ENCODE measurements around the gene NOL9. TPM values are rescaled to one million over a fixed set of nuclear protein-coding genes. Genes with fewer than 3 reads are reported as not detected.

NOL9 gene
- total and polyA plus RNA-seq, 9 of the 15 experiments (the other 6 are each of a cell fraction or from before 2014, with no cell fraction given): 5.6 to 76.5 (median 47.3) TPM

DNA sequence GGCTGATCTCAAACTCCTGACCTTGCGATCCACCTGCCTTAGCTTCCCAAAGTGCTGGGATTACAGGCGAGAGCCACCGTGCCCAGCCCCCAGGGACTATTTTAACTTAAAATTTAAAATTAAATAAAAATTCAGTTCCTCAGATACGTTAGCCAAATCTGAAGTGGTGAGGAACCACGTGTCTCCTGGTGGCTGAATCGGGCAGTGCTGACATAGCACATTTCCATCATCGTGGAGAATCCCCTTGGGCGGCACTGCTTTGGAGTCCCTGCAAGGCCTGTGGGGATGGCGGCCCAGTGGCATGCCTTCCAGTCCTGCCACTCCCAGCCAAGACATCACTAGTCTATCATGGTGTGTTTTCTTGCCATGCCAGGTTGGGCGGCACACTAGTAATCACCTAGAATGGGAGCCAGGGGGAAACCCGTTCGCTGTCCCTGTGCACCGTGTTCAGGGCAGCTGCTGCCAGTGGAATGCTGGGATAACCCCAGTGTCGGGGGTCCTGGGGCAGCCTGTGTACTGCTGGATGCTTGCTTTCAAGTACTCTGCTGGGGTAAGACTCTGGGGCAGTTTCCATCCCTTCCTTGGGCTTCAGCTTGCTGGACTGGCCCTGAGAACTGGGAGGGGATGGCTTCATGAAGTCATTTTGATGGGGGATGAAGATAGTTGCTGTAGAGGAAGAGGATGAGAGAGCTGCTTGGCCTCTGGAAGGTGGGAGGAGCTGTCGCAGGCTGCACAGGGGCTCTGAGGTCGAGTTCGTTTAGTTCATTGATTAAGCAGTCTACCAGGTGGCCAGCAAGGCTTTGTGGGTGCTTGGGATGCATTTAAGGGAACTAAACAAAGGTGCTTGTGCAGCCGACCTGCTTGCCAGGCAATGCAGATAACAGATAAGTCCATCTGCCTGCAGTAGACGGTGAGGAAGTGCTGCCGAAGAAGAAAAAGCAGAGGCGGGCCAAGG lies 30.1 kb upstream of the NOL9 start (continued):
- TF ChIP-seq, protein P1, sequence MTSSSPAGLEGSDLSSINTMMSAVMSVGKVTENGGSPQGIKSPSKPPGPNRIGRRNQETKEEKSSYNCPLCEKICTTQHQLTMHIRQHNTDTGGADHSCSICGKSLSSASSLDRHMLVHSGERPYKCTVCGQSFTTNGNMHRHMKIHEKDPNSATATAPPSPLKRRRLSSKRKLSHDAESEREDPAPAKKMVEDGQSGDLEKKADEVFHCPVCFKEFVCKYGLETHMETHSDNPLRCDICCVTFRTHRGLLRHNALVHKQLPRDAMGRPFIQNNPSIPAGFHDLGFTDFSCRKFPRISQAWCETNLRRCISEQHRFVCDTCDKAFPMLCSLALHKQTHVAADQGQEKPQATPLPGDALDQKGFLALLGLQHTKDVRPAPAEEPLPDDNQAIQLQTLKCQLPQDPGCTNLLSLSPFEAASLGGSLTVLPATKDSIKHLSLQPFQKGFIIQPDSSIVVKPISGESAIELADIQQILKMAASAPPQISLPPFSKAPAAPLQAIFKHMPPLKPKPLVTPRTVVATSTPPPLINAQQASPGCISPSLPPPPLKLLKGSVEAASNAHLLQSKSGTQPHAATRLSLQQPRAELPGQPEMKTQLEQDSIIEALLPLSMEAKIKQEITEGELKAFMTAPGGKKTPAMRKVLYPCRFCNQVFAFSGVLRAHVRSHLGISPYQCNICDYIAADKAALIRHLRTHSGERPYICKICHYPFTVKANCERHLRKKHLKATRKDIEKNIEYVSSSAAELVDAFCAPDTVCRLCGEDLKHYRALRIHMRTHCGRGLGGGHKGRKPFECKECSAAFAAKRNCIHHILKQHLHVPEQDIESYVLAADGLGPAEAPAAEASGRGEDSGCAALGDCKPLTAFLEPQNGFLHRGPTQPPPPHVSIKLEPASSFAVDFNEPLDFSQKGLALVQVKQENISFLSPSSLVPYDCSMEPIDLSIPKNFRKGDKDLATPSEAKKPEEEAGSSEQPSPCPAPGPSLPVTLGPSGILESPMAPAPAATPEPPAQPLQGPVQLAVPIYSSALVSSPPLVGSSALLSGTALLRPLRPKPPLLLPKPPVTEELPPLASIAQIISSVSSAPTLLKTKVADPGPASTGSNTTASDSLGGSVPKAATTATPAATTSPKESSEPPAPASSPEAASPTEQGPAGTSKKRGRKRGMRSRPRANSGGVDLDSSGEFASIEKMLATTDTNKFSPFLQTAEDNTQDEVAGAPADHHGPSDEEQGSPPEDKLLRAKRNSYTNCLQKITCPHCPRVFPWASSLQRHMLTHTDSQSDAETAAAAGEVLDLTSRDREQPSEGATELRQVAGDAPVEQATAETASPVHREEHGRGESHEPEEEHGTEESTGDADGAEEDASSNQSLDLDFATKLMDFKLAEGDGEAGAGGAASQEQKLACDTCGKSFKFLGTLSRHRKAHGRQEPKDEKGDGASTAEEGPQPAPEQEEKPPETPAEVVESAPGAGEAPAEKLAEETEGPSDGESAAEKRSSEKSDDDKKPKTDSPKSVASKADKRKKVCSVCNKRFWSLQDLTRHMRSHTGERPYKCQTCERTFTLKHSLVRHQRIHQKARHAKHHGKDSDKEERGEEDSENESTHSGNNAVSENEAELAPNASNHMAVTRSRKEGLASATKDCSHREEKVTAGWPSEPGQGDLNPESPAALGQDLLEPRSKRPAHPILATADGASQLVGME (CRISPR knock-in tag; IDR thresholded peaks at IDR 0.05): no peak
- TF ChIP-seq, protein P2, sequence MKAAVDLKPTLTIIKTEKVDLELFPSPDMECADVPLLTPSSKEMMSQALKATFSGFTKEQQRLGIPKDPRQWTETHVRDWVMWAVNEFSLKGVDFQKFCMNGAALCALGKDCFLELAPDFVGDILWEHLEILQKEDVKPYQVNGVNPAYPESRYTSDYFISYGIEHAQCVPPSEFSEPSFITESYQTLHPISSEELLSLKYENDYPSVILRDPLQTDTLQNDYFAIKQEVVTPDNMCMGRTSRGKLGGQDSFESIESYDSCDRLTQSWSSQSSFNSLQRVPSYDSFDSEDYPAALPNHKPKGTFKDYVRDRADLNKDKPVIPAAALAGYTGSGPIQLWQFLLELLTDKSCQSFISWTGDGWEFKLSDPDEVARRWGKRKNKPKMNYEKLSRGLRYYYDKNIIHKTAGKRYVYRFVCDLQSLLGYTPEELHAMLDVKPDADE (conservative IDR thresholded peaks at IDR 0.05; ENCODE audit: control insufficient read depth, low read depth, low read length): no peak
- TF ChIP-seq NFXL1 (CRISPR knock-in tag; IDR thresholded peaks at IDR 0.05) (no peak), EWSR1 (IDR thresholded peaks at IDR 0.05; ENCODE audit: borderline replicate concordance, low read depth, partially characterized antibody) (no peak), SRSF3 (IDR thresholded peaks at IDR 0.05; ENCODE audit: insufficient read depth, low read length) (no peak), ZBTB8A (IDR thresholded peaks at IDR 0.05; ENCODE audit: partially characterized antibody) (no peak), RAD51 (IDR thresholded peaks at IDR 0.05; ENCODE audit: borderline replicate concordance, low read depth) (no peak), NFE2 (IDR thresholded peaks at IDR 0.05; ENCODE audit: low read depth) (no peak), ZBED1 (IDR thresholded peaks at IDR 0.05) (no peak), TCF3 (CRISPR knock-in tag; IDR thresholded peaks at IDR 0.05) (peak; percentile 49; the same call in 1 of the 2 replicates), TAF15 (IDR thresholded peaks at IDR 0.05; ENCODE audit: low read depth, low read length) (no peak), ZNF3 (CRISPR knock-in tag; IDR thresholded peaks at IDR 0.05) (no peak), HOXB6 (CRISPR knock-in tag; IDR thresholded peaks at IDR 0.05; ENCODE audit: borderline replicate concordance) (no peak), BMI1 (IDR thresholded peaks at IDR 0.05; ENCODE audit: low read length) (no peak), ZNF79 (CRISPR knock-in tag; IDR thresholded peaks at IDR 0.05; ENCODE audit: low read depth) (no peak), ZNF561 (CRISPR knock-in tag; conservative IDR thresholded peaks at IDR 0.05) (no peak)
- TF ChIP-seq, protein P3, sequence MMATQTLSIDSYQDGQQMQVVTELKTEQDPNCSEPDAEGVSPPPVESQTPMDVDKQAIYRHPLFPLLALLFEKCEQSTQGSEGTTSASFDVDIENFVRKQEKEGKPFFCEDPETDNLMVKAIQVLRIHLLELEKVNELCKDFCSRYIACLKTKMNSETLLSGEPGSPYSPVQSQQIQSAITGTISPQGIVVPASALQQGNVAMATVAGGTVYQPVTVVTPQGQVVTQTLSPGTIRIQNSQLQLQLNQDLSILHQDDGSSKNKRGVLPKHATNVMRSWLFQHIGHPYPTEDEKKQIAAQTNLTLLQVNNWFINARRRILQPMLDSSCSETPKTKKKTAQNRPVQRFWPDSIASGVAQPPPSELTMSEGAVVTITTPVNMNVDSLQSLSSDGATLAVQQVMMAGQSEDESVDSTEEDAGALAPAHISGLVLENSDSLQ (IDR thresholded peaks at IDR 0.05): no peak
- TF ChIP-seq, protein P4, sequence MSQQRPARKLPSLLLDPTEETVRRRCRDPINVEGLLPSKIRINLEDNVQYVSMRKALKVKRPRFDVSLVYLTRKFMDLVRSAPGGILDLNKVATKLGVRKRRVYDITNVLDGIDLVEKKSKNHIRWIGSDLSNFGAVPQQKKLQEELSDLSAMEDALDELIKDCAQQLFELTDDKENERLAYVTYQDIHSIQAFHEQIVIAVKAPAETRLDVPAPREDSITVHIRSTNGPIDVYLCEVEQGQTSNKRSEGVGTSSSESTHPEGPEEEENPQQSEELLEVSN (IDR thresholded peaks at IDR 0.05; ENCODE audit: borderline replicate concordance in 1 of 2, extremely low read depth in 1 of 2, insufficient read depth in 1 of 2, insufficient read length in 1 of 2, low read depth in 1 of 2, low read length in 1 of 2, poor library complexity in 1 of 2, severe bottlenecking in 1 of 2): peak in 1 of 2 experiments; percentile 26
